ENCODE data around the gene TTYH2.

Gene TTYH2

DNA sequence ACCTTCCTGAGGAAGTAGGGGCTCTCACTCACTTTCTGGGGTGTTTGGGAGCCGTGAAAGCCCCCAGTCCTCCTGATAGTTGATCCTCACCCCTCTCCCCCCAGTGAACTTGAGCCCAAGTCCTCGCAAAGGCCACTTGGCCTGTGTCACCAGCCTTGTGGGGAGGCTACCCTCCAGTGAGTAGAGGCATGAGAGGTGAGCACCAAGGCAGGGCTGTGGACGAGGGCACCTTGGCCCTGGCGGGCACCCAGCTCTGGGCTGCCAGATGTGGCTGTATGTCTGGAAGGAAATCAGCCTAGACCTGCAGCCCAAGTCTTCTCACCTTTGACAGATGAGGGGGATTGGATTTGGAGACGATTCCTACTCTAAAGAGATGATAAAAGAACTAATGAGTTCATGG is 3.1 kb downstream of the TTYH2 start:
- DNase-seq: no peak

DNA sequence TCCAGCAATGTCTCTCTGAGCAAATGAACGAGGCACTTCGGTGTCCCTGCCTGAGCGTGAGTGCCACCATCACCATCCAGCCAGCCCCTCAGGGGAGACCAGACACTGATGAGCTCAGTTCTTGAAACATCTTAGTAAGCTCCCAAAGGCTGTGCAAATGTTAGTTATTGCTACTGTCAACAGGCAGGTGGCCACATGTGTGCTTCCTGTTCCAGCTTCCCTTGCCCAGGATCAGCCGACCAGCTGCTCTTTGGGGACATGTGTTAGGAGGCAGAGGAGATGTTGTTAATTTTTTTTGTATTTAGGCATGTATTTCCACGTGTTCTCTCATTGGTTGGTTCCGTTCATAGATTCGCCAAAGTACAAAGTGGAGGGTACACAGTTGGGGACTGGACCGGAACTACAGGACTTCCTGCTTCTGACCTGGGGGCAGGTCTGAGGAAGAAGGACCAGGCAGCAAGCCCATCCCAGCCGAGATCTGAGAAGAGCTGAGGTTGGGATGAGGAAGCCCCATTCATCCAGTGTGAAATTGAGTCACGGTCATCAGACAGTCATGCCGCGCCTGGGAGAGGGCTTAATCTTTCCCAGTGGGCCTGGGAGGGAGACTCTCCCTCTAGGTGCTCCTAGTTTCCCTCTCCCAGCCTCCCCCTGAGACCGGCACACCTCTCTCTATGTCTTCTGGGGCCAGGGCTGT is 3.8 kb downstream of the TTYH2 start:
- DNase-seq: peak; percentile 60 to 78 (median 73)

GRCh38 chr17:74217888-74218287 is 4.5 kb downstream of the TTYH2 start:
- peak in 1 of 4 experiments; percentile 20 for DNase-seq

GRCh38 chr17:74218436-74218835 is 5.1 kb downstream of the TTYH2 start:
- no peak for DNase-seq

GRCh38 chr17:74219576-74220133 is 6.3 kb downstream of the TTYH2 start:
- peak in 1 of 4 experiments; percentile 38 for DNase-seq

DNA sequence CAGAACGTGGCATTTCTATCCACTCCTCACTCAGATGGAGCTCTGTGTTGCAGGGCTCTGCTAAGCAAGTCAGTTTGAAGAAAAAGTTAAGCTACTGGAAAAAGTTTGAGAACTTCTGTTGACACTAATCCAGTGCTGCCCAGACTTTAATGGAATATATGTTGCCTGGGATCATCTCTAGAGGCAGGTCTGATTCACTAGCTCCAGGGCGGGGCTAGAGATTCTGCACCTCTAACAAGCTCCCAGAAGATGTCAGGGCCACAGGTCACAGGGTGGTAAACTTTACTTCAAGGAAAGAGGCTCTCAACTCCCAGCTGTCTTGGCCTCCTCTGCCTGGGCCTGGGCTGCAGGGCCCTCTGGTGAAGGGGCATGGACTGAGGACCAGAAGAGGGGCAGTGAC is 6.8 kb downstream of the TTYH2 start:
- no peak for DNase-seq

DNA sequence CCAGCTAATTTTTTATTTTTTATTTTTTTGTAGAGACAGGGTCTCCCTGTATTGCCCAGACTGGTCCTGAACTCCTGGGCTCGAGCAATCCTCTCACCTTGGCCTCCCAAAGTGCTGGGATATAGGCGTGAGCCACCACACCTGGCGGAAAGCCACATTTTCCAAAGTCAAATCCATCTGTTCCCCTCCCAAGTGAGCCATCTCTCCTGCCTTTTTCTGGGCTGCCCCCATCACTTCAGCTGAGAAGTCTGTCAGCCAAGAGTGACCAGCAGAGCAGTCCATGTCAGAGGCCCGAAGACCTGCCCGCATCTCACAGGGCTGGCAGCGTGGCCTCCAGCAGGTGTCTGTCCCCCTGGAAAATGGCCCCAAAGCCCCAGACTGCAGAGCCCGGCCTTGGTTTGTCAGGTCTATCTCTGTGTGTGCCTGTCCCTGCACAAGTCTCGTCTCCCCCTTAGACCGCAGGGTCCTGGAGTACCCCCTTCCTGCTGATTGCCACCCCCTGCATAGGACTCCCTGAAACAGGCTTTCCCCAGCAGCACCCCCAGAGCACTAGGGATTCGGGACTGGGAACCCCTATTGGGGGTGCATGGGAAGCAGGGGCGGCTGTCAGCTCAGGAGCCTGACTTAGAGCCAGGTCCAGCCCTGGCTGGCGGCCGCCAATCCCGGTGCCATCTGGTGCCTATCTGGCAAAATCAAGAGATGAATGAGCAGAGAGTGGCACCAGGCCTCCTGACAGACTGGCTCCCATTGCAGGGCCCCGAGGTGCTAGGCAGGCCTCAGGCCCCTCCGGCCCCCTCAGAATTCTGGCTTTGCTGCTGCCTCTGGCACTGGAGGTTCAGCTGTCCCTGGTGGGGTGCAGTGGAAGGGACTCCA is 7.8 kb downstream of the TTYH2 start:
- no peak for DNase-seq

DNA sequence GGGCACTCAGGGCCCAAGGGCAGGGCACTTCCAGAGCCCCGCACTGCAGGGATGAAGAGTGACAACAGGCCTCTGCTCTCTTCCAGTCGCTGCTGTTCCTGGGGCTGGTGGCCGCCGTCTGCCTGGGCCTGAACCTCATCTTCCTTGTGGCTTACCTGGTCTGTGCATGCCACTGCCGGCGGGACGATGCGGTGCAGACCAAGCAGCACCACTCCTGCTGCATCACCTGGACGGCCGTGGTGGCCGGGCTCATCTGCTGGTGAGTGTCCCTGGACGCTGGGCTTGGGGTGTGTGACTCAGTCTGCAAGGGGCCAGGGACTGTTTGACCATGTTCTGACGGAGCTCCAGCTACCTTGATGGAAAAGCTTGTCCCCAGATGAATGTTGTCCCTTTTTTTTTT is 9.0 kb downstream of the TTYH2 start:
- no peak for DNase-seq

DNA sequence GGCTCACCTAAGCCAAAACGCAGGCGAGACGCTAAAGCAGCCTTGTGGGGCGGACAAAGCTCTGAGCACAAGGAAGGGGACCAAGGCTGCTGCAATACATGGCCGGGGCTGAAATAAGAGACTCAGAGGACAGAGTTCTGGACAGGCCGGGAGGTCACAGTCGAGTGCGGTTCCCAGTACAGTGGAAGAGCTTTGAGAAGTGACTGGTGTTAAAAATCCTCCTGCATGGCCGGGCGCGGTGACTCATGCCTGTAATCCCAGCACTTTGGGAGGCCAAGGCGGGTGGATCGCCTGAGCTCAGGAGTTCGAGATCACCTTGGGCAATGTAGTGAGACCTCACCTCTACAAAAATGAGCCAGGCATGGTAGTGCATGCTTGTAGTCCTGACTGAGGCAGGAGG is 10.5 kb downstream of the TTYH2 start:
- DNase-seq: no peak

GRCh38 chr17:74224959-74225725 is 11.8 kb downstream of the TTYH2 start:
- no peak for DNase-seq

- peak; percentile 37 to 71 (median 52) for DNase-seq
Observed at GRCh38 chr17:74226252-74226651, 12.9 kb downstream of the TTYH2 start.

GRCh38 chr17:74227271-74228080 is 14.1 kb downstream of the TTYH2 start:
- DNase-seq: no peak

DNA sequence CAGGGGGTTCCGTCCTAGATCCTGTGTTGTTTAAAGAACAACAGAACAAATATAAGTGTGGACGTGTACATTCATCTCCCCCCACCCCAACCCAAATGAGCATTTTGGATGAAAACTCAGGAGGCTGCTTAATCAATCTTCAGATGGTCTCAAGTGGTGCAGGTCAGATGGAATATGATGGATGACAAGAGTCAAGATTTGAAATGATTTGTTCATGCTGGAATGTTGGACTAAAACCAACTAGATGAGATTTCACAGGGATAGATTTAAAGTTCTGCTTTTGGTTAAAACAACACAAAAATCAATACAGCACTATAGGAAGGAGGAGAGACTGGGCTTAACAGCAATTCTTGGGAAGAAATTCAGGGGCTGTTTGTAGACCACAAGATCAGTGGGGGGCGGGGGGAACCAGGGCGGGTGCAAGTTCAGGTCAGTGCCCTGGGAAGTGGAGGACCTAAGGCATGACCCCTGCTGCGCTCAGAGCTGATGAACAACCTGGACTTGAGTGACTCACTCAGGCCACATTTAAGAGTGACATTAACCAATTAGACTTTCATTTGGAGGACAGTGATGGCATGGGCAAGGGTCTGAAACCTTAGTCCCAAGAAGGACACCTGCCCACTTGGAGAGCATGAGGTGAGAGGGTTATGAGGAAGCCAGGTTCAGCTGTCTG is 15.1 kb downstream of the TTYH2 start:
- DNase-seq: no peak

DNA sequence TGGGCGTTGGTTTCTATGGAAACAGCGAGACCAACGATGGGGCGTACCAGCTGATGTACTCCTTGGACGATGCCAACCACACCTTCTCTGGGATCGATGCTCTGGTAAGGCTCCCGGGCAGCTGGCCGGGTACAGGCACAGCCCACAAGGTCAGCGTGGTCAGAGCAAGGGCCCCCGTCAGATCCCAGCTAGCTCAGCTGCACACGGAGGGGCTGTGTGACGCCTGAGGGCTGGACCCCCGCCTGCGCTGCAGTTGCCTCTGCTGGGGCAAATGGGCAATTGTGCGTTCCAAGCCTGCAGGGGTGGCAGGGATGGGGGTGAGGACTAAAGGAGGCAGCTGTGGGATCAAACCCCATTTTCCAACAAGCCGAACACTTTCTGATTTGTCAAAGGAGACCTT is 17.5 kb downstream of the TTYH2 start:
- no peak for DNase-seq

GRCh38 chr17:74231928-74232907 is 18.8 kb downstream of the TTYH2 start:
- peak in 3 of 4 experiments; percentile 28 to 62 (median 41) for DNase-seq

DNA sequence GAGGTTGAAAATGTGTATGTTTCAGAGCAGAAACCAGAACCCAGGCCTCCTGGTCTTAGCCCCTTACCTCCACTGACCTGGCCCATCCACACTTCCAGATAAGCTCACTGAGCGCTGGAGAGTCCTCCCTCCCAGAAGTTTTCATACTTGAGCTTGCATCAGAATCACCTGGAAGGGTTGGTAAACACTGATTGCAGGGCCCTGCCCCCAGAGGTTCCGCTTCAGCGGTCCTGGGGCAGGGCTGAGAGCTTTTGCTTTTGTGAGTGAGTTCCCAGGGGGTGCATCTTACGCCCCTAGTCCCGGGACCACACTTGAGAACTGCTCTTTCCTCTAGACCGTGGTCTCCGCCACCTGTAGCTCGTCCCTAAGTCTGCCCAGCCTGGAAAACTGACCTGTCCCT is 20.6 kb downstream of the TTYH2 start:
- no peak for DNase-seq

- peak in 3 of 4 experiments; percentile 16 to 74 (median 68) for DNase-seq
Observed at GRCh38 chr17:74234486-74234885, 21.1 kb downstream of the TTYH2 start.

DNA sequence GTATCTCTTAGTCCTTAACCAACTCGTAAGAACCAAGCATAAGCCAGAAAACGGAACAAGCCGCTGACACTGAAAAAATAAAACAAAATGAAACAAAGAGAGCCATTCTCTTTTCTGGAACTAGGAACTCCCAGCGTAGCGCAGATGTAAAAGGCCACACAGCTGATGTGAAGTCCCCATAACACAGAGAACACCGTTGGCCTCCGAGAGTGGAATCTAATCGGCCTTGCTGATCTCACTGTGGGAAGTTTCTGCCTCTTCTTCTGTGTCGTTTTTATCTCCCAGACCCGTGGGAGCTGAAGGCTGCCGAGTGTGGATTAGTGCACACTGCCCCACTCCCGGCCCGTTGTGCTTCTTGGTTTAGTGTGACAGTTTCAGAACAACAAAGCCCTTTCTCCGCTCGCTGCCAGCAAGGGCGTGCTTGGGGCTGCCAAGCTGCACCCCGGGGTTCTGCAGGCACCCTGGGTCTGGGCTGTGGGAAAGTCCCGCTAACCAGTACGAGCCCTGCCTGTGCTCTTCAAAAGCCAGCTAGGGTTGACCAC is 21.7 kb downstream of the TTYH2 start:
- DNase-seq: peak; percentile 61 to 81 (median 70)

- DNase-seq: no peak
Observed at GRCh38 chr17:74235911-74236371, 22.6 kb downstream of the TTYH2 start.

DNA sequence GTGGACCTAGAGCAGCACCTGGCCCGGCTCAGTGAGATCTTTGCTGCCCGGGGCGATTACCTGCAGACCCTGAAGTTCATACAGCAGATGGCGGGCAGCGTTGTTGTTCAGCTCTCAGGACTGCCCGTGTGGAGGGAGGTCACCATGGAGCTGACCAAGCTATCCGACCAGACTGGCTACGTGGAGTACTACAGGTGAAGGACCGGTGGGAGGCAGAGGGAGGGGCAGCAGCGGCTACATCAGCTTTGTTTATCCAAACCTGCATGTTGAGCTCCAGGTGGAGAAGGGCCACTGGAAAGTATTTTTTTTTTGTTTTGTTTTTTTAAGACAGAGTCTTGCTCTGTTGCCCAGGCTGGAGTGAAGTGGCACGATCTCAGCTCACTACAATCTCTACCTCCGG is 23.9 kb downstream of the TTYH2 start:
- no peak for DNase-seq
